IgD-negative memory B cell (primary cell): ENCODE results near the gene TENT4A. TPM values are rescaled to one million over a fixed set of nuclear protein-coding genes. Genes with fewer than 3 reads are reported as not detected.
A peak's percentile ranks its signal among the peaks of the same experiment; 100 is the strongest.
"Not testable (repeated sequence)": the region's sequence is repeated elsewhere in the genome, so short reads cannot be mapped to it uniquely, and the experiment has no call there.

Source experiments
- H3K27ac Mint-ChIP-seq, 3 donors: one replicate each; pipeline ENCODE4 v1.8.0; 2020 to 2022; ENCODE audit warnings: mild to moderate bottlenecking in 3 of 3, mixed read lengths in 3 of 3, moderate library complexity in 1 of 3
- H3K27me3 Mint-ChIP-seq: one replicate; pipeline ENCODE4 v1.8.0; 2021; ENCODE audit warnings: mixed read lengths
- H3K36me3 Mint-ChIP-seq: one replicate; pipeline ENCODE4 v1.8.0; 2020; ENCODE audit warnings: mild to moderate bottlenecking, mixed read lengths
- H3K4me1 Mint-ChIP-seq, 3 donors: one replicate each; pipeline ENCODE4 v1.8.0; 2020 to 2022; ENCODE audit warnings: mixed read lengths in 3 of 3, mild to moderate bottlenecking in 1 of 3
- H3K4me3 Mint-ChIP-seq, 4 donors: one replicate each; pipeline ENCODE4 v1.8.0; 2020 to 2022; ENCODE audit warnings: mild to moderate bottlenecking in 4 of 4, mixed read lengths in 4 of 4, moderate library complexity in 3 of 4
- H3K9me3 Mint-ChIP-seq, 3 donors: one replicate each; pipeline ENCODE4 v1.8.0; 2020 to 2021; ENCODE audit warnings: mixed read lengths in 3 of 3, mild to moderate bottlenecking in 1 of 3
- polyA plus RNA-seq: library from polyadenylated mRNA; unstranded; fragments of 300-500 nt; fragmentation: Illumina TruSeq; gene quantifications from one replicate; pipeline ENCODE4 v1.2.3, GENCODE V29; 2021

The TENT4A gene
- polyA plus RNA-seq, 1 donor from 2014 or later = 1.6 TPM

DNA sequence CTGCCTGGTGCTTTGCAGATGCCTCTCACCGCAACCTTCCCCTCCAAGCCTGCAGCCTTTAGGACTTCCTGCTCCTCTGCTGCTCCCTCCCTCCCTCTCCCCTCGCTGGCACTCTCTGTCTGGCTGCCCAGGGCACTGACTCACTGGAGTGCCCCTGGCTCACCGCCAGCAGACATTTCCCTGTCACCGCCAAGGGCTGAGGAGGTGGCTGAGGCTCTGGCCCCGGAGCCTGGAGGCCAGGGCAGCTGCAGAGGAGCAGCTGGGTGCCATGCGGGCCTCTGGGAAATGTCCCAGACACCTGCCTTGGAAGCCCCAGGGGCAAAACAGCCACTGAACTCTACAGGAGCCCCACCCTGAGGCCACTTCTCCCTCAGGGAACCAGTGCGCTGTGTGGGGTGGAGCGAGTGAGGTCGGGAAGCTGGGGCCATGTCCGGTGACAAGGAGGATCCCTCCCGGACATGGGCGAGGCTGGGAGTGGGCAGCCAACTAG lies 53.4 kb downstream of the TENT4A start:
- Mint-ChIP-seq H3K27ac (no peak overlapping the region), H3K27me3 (no peaks in the 10 kb centered on the region), H3K4me3 (no peak overlapping the region), H3K36me3 (peaks cover 3% of the 10 kb centered on the region), H3K4me1 (no peaks in the 10 kb centered on the region), H3K9me3 (no peaks in the 10 kb centered on the region)

DNA sequence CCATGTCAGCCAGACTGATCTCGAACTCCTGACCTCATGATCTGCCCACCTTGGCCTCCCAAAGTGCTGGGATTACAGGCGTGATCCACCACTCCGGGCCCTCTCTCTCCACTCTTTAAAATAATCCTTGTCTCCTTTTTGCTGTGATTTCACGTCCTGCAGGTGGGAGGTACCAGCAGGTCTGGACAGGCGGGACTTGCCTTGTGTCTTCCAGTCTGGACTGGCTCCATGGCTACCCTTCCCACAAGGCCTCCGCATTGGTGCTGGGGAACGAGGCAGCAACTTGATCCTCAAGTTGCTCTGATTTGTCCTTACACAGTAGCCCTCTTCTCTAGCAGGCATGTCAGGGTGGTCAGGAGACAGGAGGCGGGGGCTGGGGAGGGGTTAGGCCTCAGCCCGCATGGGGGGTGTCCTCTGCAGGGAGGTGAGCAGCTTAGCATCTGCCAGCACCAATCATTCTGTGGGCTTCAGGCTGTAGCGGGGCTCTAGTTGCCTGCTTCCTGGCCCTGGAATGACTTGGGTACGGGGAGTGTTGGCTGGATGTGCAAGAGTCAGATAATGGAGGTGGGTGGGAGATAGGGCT lies 54.3 kb downstream of the TENT4A start:
- H3K27ac Mint-ChIP-seq = no peak overlapping the region
- no peaks in the 10 kb centered on the region for H3K4me1 Mint-ChIP-seq
- no peaks in the 10 kb centered on the region for H3K27me3 Mint-ChIP-seq
- no peak overlapping the region for H3K4me3 Mint-ChIP-seq
- no peaks in the 10 kb centered on the region for H3K9me3 Mint-ChIP-seq
- peaks cover 3% of the 10 kb centered on the region for H3K36me3 Mint-ChIP-seq

DNA sequence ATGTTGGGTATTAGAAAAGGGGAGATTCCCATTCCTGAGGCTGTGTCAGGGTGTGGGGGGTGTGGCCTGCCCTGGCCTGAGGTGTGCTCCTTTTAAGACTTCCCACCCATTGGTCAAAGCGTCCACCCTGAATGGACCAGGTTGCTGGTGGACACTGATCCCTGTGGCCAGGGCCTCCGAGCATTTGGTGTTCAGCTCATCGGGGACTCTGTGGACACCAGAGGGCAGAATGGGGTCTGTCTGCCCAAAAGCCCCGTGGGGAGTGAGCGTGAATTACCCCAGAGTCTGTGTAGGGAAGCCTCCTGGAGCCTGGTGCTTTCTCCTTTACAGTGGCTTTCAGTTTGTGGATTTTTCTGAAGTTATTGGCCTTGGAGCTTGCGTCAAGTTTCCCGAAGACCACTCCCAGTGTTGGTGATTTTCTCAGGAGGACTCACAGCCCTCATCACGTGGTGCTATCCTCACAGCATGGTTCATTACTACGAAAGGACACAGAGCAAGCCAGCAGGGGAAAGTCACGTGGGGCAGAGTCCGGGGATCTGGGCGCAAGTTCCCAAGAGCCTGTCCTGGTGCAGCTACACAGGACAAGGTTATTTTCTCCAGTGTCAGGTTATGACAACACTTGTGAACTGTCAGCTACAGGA lies 55.5 kb downstream of the TENT4A start:
- peaks cover 2% of the 10 kb centered on the region for H3K36me3 Mint-ChIP-seq
- peaks cover 2% of the 10 kb centered on the region for H3K27me3 Mint-ChIP-seq
- no peak overlapping the region for H3K4me3 Mint-ChIP-seq
- H3K27ac Mint-ChIP-seq = peak overlapping the region in 1 of 3 donors; percentile 18
- H3K9me3 Mint-ChIP-seq = no peaks in the 10 kb centered on the region
- H3K4me1 Mint-ChIP-seq = no peaks in the 10 kb centered on the region

DNA sequence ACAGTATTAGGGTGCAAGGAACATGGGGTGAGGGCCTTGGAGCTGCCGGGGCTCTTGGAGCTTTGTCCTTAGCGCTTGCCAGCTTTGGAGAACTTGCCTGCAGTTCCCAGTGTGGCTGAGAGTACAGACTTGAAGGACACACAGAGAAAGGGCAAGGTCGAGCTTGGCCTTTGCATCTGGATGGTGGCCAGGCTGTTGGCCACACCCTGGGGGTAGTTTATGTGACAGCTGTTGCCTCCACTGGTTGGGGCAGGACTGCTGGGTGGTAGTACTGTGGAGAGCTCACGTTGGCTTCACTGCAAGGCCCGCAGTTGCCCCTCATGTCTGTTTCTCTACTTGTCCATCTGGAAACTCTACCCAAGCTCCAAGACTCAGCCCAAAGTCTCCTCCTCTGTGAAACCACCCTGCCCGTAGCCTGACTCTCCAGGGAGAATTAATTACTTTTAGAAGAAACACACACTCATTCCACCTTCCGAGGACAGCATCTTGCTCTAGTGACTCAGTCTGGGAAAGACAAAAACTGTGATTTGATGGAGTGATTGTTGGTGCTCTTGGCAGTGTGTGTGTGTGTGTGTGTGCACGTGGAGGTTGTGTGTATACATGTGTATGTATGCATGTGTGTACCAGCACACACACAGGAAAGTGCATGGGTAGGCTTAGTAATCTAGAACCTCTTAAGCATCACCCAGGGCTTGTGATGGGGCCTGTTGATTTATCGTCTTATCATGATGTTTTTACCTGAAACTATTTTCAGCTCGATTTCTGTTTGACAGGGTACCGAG lies 57.8 kb downstream of the TENT4A start:
- no peak overlapping the region for H3K4me3 Mint-ChIP-seq
- peak overlapping the region in 1 of 3 donors; percentile 15 for H3K27ac Mint-ChIP-seq
- H3K27me3 Mint-ChIP-seq = peaks cover 8% of the 10 kb centered on the region
- peaks cover 3% of the 10 kb centered on the region for H3K36me3 Mint-ChIP-seq
- H3K4me1 Mint-ChIP-seq = peaks cover 0 to 7% (median 4%) of the 10 kb centered on the region in 3 donors
- no peaks in the 10 kb centered on the region for H3K9me3 Mint-ChIP-seq

DNA sequence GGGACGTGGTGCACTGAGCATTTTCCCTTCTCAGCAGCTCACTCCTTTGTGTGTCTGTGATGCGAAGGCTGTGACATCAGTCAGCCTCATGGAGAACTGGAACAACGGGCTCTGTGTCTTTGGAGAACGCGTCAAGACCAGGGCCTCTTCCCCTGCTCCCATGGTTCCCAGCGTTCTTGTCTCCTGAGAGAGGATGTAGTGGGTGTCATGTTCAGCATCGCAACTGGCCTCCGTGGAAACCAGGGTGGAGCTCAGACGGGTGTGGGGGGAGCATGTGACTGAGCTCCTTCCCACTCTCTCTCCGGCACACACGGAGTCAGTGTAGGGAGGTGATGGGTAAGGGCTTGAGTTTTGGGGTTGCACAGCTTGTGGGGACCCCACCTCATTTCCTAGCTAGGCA lies 59.7 kb downstream of the TENT4A start:
- Mint-ChIP-seq H3K27me3 (peaks cover 13% of the 10 kb centered on the region), H3K36me3 (peaks cover 3% of the 10 kb centered on the region), H3K27ac (no peak overlapping the region), H3K4me3 (no peak overlapping the region), H3K9me3 (no peaks in the 10 kb centered on the region), H3K4me1 (peaks cover 0 to 7% (median 4%) of the 10 kb centered on the region in 3 donors)

DNA sequence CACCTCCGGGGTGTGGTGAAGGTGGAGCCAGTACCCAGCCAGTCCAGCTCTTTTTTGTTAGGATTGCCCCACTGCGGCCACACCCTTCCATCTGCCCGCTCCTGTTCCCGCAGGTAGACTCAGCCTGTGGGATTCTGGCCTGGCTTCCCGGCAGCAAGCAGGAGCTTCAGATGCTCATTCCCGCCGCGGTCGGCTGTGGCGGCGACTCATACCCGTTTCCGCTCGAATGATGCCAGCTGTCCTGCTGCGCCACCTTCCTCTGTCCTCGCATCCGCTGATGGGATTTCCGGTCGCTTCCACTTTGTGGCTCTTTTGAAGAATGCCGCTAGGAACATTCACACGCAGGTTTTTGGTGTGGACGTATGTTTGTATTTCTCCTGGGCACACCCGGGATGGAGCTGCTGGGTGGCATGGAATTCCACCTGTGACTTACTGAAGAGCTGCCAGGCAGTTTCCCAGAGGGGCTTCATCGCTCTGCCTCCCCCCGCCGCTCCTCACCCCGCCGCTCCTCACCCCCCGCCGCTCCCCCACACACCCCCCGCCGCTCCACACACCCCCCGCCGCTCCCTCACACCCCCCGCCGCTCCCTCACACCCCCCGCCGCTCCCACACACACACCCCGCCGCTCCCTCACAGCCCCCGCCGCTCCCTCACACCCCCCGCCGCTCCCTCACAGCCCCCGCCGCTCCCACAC lies 60.3 kb downstream of the TENT4A start:
- peak overlapping the region in 2 of 4 donors; percentile 8 to 34 for H3K4me3 Mint-ChIP-seq
- H3K4me1 Mint-ChIP-seq = peaks cover 0 to 7% (median 4%) of the 10 kb centered on the region in 3 donors
- H3K27ac Mint-ChIP-seq = no peak overlapping the region
- H3K36me3 Mint-ChIP-seq = peaks cover 3% of the 10 kb centered on the region
- peaks cover 0 to 3% (median 0%) of the 10 kb centered on the region in 3 donors for H3K9me3 Mint-ChIP-seq
- H3K27me3 Mint-ChIP-seq = peaks cover 15% of the 10 kb centered on the region

DNA sequence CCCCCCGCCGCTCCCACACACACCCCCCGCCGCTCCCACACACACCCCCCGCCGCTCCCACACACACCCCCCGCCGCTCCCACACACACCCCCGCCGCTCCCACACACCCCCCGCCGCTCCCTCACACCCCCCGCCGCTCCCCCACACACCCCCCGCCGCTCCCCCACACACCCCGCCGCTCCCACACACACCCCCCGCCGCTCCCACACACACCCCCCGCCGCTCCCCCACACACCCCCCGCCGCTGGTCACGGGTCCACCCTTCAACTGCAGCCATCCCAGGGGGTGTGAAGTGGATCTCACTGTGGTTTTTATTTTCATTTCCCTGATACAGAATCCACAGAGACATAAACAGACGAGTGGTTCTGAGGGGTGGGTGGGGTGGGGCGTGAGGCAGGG lies 61.0 kb downstream of the TENT4A start:
- H3K9me3 Mint-ChIP-seq, H3K36me3 Mint-ChIP-seq, H3K4me1 Mint-ChIP-seq, H3K4me3 Mint-ChIP-seq, H3K27ac Mint-ChIP-seq: not testable (repeated sequence)
- H3K27me3 Mint-ChIP-seq = peaks cover 15% of the 10 kb centered on the region

DNA sequence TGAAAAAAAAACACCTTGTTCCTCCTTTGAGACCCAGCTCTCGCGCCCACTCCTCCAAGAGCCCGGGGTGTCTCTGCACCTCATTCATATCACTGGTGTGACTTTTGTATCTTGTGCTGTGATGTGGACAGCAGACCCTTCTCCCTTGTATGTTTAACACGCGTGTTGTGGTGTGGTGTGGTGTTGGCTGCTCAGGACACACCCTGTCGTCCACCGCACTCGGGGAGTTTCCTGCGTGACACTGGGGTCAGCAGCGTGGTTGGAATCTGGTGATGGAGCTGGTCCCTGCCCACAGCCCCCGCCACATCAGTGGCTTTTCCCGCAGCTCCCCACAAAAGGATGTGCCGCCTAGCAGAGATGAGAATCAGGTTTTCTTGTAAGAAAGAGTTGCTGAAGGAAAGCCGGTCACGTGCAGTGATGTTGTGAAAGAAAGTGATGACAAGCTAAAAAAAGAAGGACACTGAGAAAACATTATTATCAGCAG lies 61.5 kb downstream of the TENT4A start:
- Mint-ChIP-seq H3K4me3 (no peak overlapping the region), H3K4me1 (peaks cover 0 to 7% (median 4%) of the 10 kb centered on the region in 3 donors)

DNA sequence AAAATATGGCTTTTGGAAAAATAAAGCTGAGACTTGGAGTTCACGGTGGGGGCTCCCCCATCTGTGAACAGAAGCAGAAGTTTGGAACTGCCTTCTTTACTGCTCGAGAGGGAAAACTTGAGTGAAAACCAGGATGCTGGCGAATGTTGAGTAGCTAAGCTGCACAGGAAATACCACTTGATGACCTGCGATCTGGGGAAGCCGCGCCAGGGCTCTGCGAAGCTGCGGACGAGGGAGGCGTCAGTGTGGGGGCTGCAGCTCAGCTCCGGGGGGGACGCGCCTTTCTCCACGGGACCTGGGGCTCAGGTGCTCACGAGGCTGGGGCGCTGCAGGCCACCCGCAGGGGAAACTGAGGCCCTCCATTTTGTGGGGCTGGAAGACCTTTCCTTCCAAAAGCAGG lies 62.3 kb downstream of the TENT4A start:
- Mint-ChIP-seq H3K4me1 (peaks cover 0 to 7% (median 4%) of the 10 kb centered on the region in 3 donors), H3K27ac (no peak overlapping the region), H3K36me3 (peaks cover 1% of the 10 kb centered on the region), H3K4me3 (no peak overlapping the region), H3K9me3 (peaks cover 0 to 8% (median under 1%) of the 10 kb centered on the region in 3 donors), H3K27me3 (peaks cover 15% of the 10 kb centered on the region)

More for the DNA sequence above, 61.5 kb downstream of the TENT4A start:
- Mint-ChIP-seq H3K27me3 (peaks cover 15% of the 10 kb centered on the region), H3K9me3 (peaks cover 0 to 3% (median 0%) of the 10 kb centered on the region in 3 donors), H3K36me3 (peaks cover 1% of the 10 kb centered on the region), H3K27ac (no peak overlapping the region)

DNA sequence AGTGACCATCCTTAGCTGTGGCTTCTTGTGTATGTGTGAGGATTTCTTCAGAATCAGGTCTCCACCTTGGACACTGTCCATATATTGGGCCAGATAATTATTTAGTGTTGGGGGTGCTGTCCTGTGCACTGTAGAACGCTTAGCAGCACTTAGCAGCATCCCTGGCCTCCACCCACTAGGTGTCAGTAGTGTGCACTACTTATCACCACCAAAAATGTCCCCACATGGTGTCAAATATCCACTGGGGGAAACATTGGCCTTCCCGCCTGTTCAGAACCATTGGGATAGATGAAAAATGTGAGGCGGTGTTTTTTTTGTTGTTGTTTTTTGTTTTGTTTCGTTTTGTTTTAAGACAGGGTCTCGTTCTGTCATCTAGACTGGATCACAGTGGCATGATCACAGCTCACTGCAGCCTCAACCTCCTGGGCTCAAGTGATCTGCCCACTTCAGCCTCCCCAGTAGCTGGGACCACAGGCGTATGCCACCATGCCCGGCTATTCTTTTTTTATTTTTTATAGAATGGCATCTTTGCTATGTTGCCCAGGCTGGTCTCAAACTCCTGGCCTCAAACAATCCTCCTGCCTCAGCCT lies 67.7 kb downstream of the TENT4A start:
- Mint-ChIP-seq H3K36me3 (no peaks in the 10 kb centered on the region), H3K4me1 (peaks cover 0 to 2% (median 0%) of the 10 kb centered on the region in 3 donors), H3K27ac (no peak overlapping the region), H3K27me3 (peaks cover 15% of the 10 kb centered on the region), H3K9me3 (peaks cover 0 to 9% (median 2%) of the 10 kb centered on the region in 3 donors), H3K4me3 (no peak overlapping the region)

DNA sequence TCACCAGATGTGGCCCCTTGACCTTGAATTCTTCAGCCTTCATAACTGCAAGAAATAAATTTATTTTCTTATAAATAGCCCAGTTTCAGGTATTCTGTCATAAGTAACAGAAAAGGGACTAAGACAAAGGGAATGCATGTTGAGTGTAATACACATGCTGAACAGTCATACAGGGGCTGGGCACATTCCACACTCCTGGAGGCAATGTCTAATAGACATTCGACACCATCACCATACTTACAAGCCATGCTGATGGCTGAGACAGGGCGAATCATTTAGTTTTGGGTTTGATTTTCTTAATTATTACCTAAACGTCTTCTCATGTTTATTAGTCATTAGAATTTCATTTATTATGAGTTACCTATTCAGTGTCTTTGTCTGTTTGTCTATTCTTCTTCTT lies 68.5 kb downstream of the TENT4A start:
- Mint-ChIP-seq H3K27me3 (peaks cover 12% of the 10 kb centered on the region), H3K27ac (no peak overlapping the region), H3K36me3 (no peaks in the 10 kb centered on the region), H3K4me1 (peaks cover 0 to 2% (median 0%) of the 10 kb centered on the region in 3 donors), H3K4me3 (no peak overlapping the region), H3K9me3 (peaks cover 0 to 9% (median 2%) of the 10 kb centered on the region in 3 donors)

DNA sequence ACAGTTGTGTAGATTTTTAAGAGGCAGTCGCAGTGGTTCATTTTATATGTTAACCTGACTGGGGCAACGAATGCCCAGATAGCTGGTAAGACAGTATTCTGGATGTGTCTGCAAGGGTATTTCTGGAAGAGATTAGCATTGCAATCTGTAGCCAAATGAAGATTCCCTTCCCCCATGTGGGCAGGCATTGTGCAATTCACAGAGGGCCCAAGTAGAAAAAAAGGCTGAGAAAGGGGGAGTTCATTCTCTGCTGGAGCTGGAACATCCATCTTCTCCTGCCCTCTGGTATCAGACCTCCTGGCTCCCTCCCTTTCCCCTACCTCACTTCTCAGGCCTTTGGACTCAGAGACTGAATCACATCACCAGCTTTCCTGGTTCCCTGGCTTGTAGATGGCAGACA lies 70.6 kb downstream of the TENT4A start:
- Mint-ChIP-seq H3K27me3 (peaks cover 8% of the 10 kb centered on the region), H3K9me3 (peaks cover 0 to 5% (median 2%) of the 10 kb centered on the region in 3 donors), H3K36me3 (no peaks in the 10 kb centered on the region), H3K4me1 (peaks cover 0 to 2% (median 0%) of the 10 kb centered on the region in 3 donors), H3K4me3 (no peak overlapping the region), H3K27ac (no peak overlapping the region)

DNA sequence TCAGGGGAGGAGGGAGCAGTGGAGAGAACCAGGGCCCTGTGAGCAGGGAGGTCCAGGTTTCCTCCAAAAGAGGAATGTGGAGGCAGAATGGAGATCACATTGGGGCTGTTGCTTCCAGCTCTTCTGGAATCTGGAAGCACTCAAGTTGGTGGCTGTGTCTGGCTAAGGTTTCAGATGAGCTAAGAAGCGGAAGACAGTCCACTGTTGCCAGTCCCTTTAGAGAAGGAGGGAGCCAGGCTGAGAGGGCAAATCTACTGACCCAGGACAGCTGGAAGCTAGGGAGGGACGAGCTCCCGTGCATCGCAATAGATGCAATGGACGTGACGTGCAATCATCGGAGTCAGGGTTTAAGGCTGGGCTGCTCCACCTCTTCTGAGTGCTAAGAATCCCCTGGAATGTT lies 71.2 kb downstream of the TENT4A start:
- H3K27me3 Mint-ChIP-seq = peaks cover 8% of the 10 kb centered on the region
- H3K36me3 Mint-ChIP-seq = no peaks in the 10 kb centered on the region
- peaks cover 0 to 2% (median 0%) of the 10 kb centered on the region in 3 donors for H3K4me1 Mint-ChIP-seq

DNA sequence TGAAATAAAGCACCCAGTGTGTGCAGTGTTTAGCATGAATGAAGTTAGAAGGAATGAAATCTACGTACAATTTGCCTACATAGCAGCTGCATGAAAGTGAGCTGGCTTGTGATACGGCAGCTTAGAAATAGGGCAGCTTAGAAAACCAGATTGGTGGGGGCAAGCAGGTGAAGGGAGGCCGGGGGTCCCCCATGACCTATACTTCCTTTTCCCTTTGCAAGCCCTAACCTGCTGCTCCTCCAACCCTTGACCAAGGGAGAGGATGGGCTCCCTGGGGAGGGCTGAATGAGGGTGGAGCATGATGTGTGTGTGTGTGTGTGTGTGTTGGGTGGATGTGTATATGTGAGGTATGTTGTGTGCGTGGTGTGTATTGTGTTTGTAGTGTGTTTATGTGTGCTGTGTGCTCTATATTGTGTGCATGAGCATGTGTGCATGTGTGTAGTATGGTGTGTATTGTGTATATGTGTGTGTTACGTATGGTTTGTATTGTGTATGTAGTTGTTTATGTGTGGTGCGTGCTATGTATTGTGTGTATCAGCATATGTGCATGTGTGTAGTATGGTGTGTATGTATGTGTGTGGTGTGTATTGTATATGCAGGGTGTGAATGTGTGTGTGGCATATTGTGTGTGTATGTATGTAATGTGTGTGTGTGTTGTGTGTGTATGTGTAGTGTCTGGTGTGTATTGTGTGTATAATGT lies 72.1 kb downstream of the TENT4A start:
- H3K9me3 Mint-ChIP-seq = peaks cover 0 to 3% (median 2%) of the 10 kb centered on the region in 3 donors
- no peak overlapping the region for H3K4me3 Mint-ChIP-seq
- no peaks in the 10 kb centered on the region for H3K36me3 Mint-ChIP-seq
- peaks cover 8% of the 10 kb centered on the region for H3K27me3 Mint-ChIP-seq
- H3K27ac Mint-ChIP-seq = peak overlapping the region in 1 of 3 donors; percentile 4
- H3K4me1 Mint-ChIP-seq = peaks cover 0 to 2% (median 0%) of the 10 kb centered on the region in 3 donors

More for the DNA sequence above, 71.2 kb downstream of the TENT4A start:
- Mint-ChIP-seq H3K27ac (no peak overlapping the region), H3K4me3 (no peak overlapping the region), H3K9me3 (peaks cover 0 to 5% (median 2%) of the 10 kb centered on the region in 3 donors)
